ENCODE results near the gene DCBLD1. TPM values are rescaled to one million over a fixed set of nuclear protein-coding genes. Genes with fewer than 3 reads are reported as not detected.

Gene DCBLD1
- total and polyA plus RNA-seq, 2 donors (not counting 3 experiments of a cell fraction or from before 2014, with no cell fraction given): 30.2 to 44.3 TPM

GRCh38 chr6:117485433-117485832, 3.0 kb downstream of the DCBLD1 start:
- FAIRE-seq (no peak), DNase-seq (ENCODE audit: low read depth, low spot score) (peak; percentile 8)
- Histone ChIP-seq H4K20me1 (replicated peaks; ENCODE audit: control insufficient read depth, extremely low read depth, insufficient read depth, low read length) (no peaks in the 10 kb centered on the region), H3K27ac (ENCODE audit: insufficient read depth, low read depth, low read length) (no peak overlapping the region), H3K9ac (replicated peaks; ENCODE audit: extremely low read depth, insufficient read depth, low read length) (no peak overlapping the region), H3K9me1 (replicated peaks; ENCODE audit: control insufficient read depth, extremely low read depth, insufficient read depth, low read length) (no peaks in the 10 kb centered on the region), H3K36me3 (ENCODE audit: control insufficient read depth in 2 of 2, extremely low read depth in 1 of 2, insufficient read depth in 2 of 2, low read length in 2 of 2) (peaks cover 0 to 3% of the 10 kb centered on the region in 2 experiments), H2AFZ (ENCODE audit: low read depth, low read length) (no peak overlapping the region), H3K9me3 (replicated peaks; ENCODE audit: control insufficient read depth, insufficient read depth, low read length) (no peaks in the 10 kb centered on the region), H3K79me2 (ENCODE audit: control insufficient read depth, insufficient read depth, low read length) (peaks cover 74% of the 10 kb centered on the region), H3K4me1 (ENCODE audit: control insufficient read depth, extremely low read depth, insufficient read depth, low read length) (peaks cover 30% of the 10 kb centered on the region), H3K4me3 (replicated peaks in 1 of 3; ENCODE audit: insufficient read depth in 1 of 3, low read depth in 1 of 3, low read length in 3 of 3) (peak overlapping the region in 1 of 3 experiments; percentile 94), H3K27me3 (ENCODE audit: control insufficient read depth in 2 of 2, insufficient read depth in 2 of 2, low read length in 2 of 2) (no peaks in the 10 kb centered on the region), H3K4me2 (ENCODE audit: insufficient read depth, low read length) (peak overlapping the region; percentile 95)
- intact Hi-C loops (cut with micrococcal nuclease): no loop called here
- TF ChIP-seq MAX (IDR thresholded peaks at IDR 0.05; ENCODE audit: insufficient read depth, insufficient read length): no peak
- no peak for TF ChIP-seq POLR2AphosphoS5 (IDR thresholded peaks at IDR 0.05; ENCODE audit: insufficient read depth, low read depth, low read length)
- no peak for TF ChIP-seq GATA2 (IDR thresholded peaks at IDR 0.05; ENCODE audit: insufficient read depth, insufficient read length, low read depth, low read length)
- TF ChIP-seq MYC (IDR thresholded peaks at IDR 0.05; ENCODE audit: low read depth, low read length): no peak
- no peak for TF ChIP-seq FOS (IDR thresholded peaks at IDR 0.05; ENCODE audit: borderline replicate concordance, insufficient read depth, low read length)
- no peak for TF ChIP-seq CTCF (IDR thresholded peaks at IDR 0.05; ENCODE audit: extremely low read depth in 1 of 2, insufficient read depth in 1 of 2, low read depth in 1 of 2, low read length in 2 of 2)
- no peak for TF ChIP-seq JUN (IDR thresholded peaks at IDR 0.05; ENCODE audit: borderline replicate concordance, insufficient read depth, insufficient read length, low read depth)
- ChIA-PET POLR2A (interaction anchor here (1.1 kb wide), 1 partner anchor 64 kb away, joined by 3 read pairs; no protein-coding TSS in a partner anchor), CTCF (interaction anchor here (0.9 to 2.9 kb wide), 4 partner anchors 12 to 70 kb away, joined by 3 to 15 read pairs (median 4); no protein-coding TSS in a partner anchor)
- dilution Hi-C loops (cut with MboI; ENCODE audit: extremely low pct_ligation_motif_present, low sequenced_read_pairs): no loop called here
- BruUV-seq (replicated peaks): no TSS peak

Measured in endothelial cell of umbilical vein (primary cell).